HepG2 (cell line): ENCODE measurements around the gene MTX1. TPM values are rescaled to one million over a fixed set of nuclear protein-coding genes. Genes with fewer than 3 reads are reported as not detected.
A peak's percentile ranks its signal among the peaks of the same experiment; 100 is the strongest.

Source experiments
- FOXP1 ChIP-seq, 2 experiments: fragments of 450-650 bp in 1 of 2; IDR thresholded peaks; 2 replicates each; pipeline ENCODE4 v1.6.1; 2017 to 2018; ENCODE audit warnings: antibody characterized with exemption in 1 of 2
- IRX3 ChIP-seq: sonication (generic); formaldehyde crosslinking; IDR thresholded peaks from 2 replicates; pipeline ENCODE4 v1.8.1; 2023; ENCODE audit warnings: mild to moderate bottlenecking, low read depth, missing genetic modification reagents, borderline replicate concordance
- MAFG ChIP-seq: sonication (generic); formaldehyde crosslinking; IDR thresholded peaks from 2 replicates; pipeline ENCODE4 v1.5.1; 2020; ENCODE audit warnings: mild to moderate bottlenecking, missing genetic modification reagents
- PCBP2 ChIP-seq: fragments of 200-400 bp; formaldehyde crosslinking; optimal IDR thresholded peaks from 2 replicates; pipeline ENCODE3; 2018; ENCODE audit warnings: low read length, low read depth; ENCODE audit not compliant: poor library complexity, severe bottlenecking
- PTBP1 ChIP-seq: fragments of 200-400 bp; formaldehyde crosslinking; IDR thresholded peaks from 2 replicates; pipeline ENCODE4 v1.6.1; 2018; ENCODE audit warnings: low read length, low read depth; ENCODE audit not compliant: poor library complexity, severe bottlenecking
- REPIN1 ChIP-seq: sonication (generic); formaldehyde crosslinking; IDR thresholded peaks from 2 replicates; pipeline ENCODE4 v1.8.0; 2022; ENCODE audit warnings: missing genetic modification reagents, low read depth, mild to moderate bottlenecking, borderline replicate concordance
- RXRA ChIP-seq: sonication (generic); formaldehyde crosslinking; IDR thresholded peaks from 2 replicates; pipeline ENCODE4 v1.5.1; 2020; ENCODE audit warnings: missing genetic modification reagents
- SRSF9 ChIP-seq: fragments of 200-400 bp; formaldehyde crosslinking; IDR thresholded peaks from 2 replicates; pipeline ENCODE4 v1.6.1; 2018; ENCODE audit warnings: borderline replicate concordance, mild to moderate bottlenecking, low read depth, low read length; ENCODE audit not compliant: insufficient read depth, poor library complexity, severe bottlenecking
- TSC22D2 ChIP-seq: sonication (generic); formaldehyde crosslinking; IDR thresholded peaks from 2 replicates; pipeline ENCODE4 v1.5.1; 2020; ENCODE audit warnings: missing genetic modification reagents, mild to moderate bottlenecking, borderline replicate concordance
- U2AF2 ChIP-seq: fragments of 200-400 bp; formaldehyde crosslinking; IDR thresholded peaks from 2 replicates; pipeline ENCODE4 v1.6.1; 2017; ENCODE audit warnings: low read depth, mild to moderate bottlenecking, low read length
- XRCC5 ChIP-seq: fragments of 200-400 bp; formaldehyde crosslinking; optimal IDR thresholded peaks from 2 replicates; pipeline ENCODE3; 2017; ENCODE audit warnings: mild to moderate bottlenecking, low read length
- YEATS4 ChIP-seq: sonication (generic); formaldehyde crosslinking; IDR thresholded peaks from 2 replicates; pipeline ENCODE4 v1.4.0; 2020; ENCODE audit warnings: missing genetic modification reagents, borderline replicate concordance
- ZNF264 ChIP-seq: sonication (generic); formaldehyde crosslinking; IDR thresholded peaks from 2 replicates; pipeline ENCODE4 v1.4.0; 2020; ENCODE audit warnings: missing genetic modification reagents
- ZNF331 ChIP-seq: sonication (generic); formaldehyde crosslinking; IDR thresholded peaks from 2 replicates; pipeline ENCODE4 v1.4.0; 2020; ENCODE audit warnings: missing genetic modification reagents
- ZNF678 ChIP-seq: sonication (generic); formaldehyde crosslinking; IDR thresholded peaks from 2 replicates; pipeline ENCODE4 v1.4.0; 2020; ENCODE audit warnings: mild to moderate bottlenecking, missing genetic modification reagents
- ZNF784 ChIP-seq: sonication (generic); formaldehyde crosslinking; IDR thresholded peaks from 2 replicates; pipeline ENCODE4 v1.5.1; 2020; ENCODE audit warnings: missing genetic modification reagents, mild to moderate bottlenecking, borderline replicate concordance
- polyA plus RNA-seq, 8 experiments: library from polyadenylated mRNA; depleted of rRNA in 3 of 8; stranded (reverse) in 7 of 8; unstranded in 1 of 8; fragments of >200 nt; fragmentation: Illumina TruSeq in 4 of 8; extraction: Trizol in 4 of 8; gene quantifications; 2 replicates each; pipeline versions ENCODE4 v1.2.1 to v1.2.3, GENCODE V29; 2011 to 2016; ENCODE audit warnings: low read depth in 4 of 8, missing spikeins in 1 of 8, mixed read lengths in 1 of 8; ENCODE audit not compliant: insufficient read depth in 1 of 8
- total RNA-seq, 5 experiments: library from RNA; depleted of rRNA; stranded (reverse); fragments of >200 nt; fragmentation: Illumina TruSeq; extraction: Trizol; gene quantifications; 2 replicates each; pipeline ENCODE4 v1.2.3, GENCODE V29; 2016; ENCODE audit warnings: low read depth in 1 of 5
- TF ChIP-seq, protein P1 (sequence below): sonication (generic); formaldehyde crosslinking; IDR thresholded peaks from 2 replicates; pipeline ENCODE4 v1.9.0; 2021; ENCODE audit warnings: mild to moderate bottlenecking, missing genetic modification reagents
- TF ChIP-seq, protein P2 (sequence below): IDR thresholded peaks from 2 replicates; pipeline ENCODE4 v1.6.1; 2016; ENCODE audit warnings: low read depth, borderline replicate concordance
- TF ChIP-seq, protein P3 (sequence below): IDR thresholded peaks from 2 replicates; pipeline ENCODE4 v1.6.1; 2016; ENCODE audit warnings: low read depth, control low read depth
- TF ChIP-seq, protein P4 (sequence below): sonication (generic); formaldehyde crosslinking; IDR thresholded peaks from 2 replicates; pipeline ENCODE4 v1.4.0; 2020; ENCODE audit warnings: mild to moderate bottlenecking, missing genetic modification reagents

Gene MTX1
- total and polyA plus RNA-seq, 2 of the 13 experiments (the other 11 are each of a cell fraction or from before 2014, with no cell fraction given): 64.5 to 72.6 TPM

DNA sequence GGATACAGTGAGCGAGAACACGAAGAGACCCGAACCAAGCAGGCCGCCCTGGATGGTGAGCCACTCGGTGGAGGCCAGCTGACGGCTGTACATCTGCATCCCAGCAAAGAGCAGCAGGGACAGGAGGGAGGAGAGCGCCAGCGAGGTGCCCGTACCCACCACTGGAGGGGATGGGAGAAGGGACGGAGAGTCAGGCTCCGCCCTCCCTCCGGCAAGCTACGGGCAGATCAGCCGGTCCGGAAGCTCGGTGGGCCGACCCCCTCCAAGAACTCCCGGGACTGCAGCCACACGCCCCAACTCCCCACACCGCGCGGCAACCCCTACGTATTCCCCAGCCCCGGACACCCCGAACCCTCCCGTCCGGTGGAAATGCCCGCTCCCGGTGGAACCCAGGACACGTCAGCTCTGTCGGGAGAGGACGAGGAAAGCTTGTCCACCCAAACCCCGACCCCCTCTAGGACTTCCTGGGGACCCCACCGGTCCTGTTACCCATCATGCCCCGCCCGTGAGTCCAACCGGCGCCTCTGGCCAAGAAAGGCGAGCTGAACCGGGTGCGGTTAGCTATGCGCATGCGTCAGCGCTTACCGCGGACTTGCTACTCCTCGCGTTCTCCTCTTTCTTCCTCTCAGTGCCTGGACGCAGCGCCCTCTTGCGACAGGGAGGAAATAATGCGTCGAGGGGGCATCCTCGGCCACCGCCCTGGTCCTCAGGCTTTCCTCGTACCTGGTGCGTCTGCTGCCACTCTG is 35.6 kb upstream of the MTX1 start, which contains the start of gene KRTCAP2 (continued):
- TF ChIP-seq, protein P1, sequence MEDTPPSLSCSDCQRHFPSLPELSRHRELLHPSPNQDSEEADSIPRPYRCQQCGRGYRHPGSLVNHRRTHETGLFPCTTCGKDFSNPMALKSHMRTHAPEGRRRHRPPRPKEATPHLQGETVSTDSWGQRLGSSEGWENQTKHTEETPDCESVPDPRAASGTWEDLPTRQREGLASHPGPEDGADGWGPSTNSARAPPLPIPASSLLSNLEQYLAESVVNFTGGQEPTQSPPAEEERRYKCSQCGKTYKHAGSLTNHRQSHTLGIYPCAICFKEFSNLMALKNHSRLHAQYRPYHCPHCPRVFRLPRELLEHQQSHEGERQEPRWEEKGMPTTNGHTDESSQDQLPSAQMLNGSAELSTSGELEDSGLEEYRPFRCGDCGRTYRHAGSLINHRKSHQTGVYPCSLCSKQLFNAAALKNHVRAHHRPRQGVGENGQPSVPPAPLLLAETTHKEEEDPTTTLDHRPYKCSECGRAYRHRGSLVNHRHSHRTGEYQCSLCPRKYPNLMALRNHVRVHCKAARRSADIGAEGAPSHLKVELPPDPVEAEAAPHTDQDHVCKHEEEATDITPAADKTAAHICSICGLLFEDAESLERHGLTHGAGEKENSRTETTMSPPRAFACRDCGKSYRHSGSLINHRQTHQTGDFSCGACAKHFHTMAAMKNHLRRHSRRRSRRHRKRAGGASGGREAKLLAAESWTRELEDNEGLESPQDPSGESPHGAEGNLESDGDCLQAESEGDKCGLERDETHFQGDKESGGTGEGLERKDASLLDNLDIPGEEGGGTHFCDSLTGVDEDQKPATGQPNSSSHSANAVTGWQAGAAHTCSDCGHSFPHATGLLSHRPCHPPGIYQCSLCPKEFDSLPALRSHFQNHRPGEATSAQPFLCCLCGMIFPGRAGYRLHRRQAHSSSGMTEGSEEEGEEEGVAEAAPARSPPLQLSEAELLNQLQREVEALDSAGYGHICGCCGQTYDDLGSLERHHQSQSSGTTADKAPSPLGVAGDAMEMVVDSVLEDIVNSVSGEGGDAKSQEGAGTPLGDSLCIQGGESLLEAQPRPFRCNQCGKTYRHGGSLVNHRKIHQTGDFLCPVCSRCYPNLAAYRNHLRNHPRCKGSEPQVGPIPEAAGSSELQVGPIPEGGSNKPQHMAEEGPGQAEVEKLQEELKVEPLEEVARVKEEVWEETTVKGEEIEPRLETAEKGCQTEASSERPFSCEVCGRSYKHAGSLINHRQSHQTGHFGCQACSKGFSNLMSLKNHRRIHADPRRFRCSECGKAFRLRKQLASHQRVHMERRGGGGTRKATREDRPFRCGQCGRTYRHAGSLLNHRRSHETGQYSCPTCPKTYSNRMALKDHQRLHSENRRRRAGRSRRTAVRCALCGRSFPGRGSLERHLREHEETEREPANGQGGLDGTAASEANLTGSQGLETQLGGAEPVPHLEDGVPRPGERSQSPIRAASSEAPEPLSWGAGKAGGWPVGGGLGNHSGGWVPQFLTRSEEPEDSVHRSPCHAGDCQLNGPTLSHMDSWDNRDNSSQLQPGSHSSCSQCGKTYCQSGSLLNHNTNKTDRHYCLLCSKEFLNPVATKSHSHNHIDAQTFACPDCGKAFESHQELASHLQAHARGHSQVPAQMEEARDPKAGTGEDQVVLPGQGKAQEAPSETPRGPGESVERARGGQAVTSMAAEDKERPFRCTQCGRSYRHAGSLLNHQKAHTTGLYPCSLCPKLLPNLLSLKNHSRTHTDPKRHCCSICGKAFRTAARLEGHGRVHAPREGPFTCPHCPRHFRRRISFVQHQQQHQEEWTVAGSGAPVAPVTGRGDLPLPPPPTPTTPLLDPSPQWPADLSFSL (CRISPR knock-in tag): peak; percentile 27; the same call in 1 of the 2 replicates
- TF ChIP-seq XRCC5: peak; percentile 97
- TF ChIP-seq, protein P2, sequence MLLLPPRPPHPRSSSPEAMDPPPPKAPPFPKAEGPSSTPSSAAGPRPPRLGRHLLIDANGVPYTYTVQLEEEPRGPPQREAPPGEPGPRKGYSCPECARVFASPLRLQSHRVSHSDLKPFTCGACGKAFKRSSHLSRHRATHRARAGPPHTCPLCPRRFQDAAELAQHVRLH (CRISPR knock-in tag): peak; percentile 86
- peak; percentile 45 for TF ChIP-seq PTBP1
- no peak for TF ChIP-seq IRX3 (CRISPR knock-in tag)
- TF ChIP-seq FOXP1 (IDR thresholded peaks at IDR 0.05): no peak
- no peak for TF ChIP-seq FOXP1 (CRISPR knock-in tag; IDR thresholded peaks at IDR 0.05)
- TF ChIP-seq, protein P3, sequence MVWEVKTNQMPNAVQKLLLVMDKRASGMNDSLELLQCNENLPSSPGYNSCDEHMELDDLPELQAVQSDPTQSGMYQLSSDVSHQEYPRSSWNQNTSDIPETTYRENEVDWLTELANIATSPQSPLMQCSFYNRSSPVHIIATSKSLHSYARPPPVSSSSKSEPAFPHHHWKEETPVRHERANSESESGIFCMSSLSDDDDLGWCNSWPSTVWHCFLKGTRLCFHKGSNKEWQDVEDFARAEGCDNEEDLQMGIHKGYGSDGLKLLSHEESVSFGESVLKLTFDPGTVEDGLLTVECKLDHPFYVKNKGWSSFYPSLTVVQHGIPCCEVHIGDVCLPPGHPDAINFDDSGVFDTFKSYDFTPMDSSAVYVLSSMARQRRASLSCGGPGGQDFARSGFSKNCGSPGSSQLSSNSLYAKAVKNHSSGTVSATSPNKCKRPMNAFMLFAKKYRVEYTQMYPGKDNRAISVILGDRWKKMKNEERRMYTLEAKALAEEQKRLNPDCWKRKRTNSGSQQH (CRISPR knock-in tag): no peak
- no peak for TF ChIP-seq MAFG (CRISPR knock-in tag)
- no peak for TF ChIP-seq U2AF2
- TF ChIP-seq SRSF9: no peak
- no peak for TF ChIP-seq PCBP2
- peak; percentile 82; the same call in 1 of the 2 replicates for TF ChIP-seq TSC22D2 (CRISPR knock-in tag)
- TF ChIP-seq ZNF264 (CRISPR knock-in tag): peak; percentile 38; the same call in 1 of the 2 replicates
- no peak for TF ChIP-seq ZNF678
- TF ChIP-seq ZNF331 (CRISPR knock-in tag): peak; percentile 92
- peak; percentile 84 for TF ChIP-seq RXRA (CRISPR knock-in tag)
- no peak for TF ChIP-seq ZNF784
- peak; percentile 78; the same call in 1 of the 2 replicates for TF ChIP-seq REPIN1 (CRISPR knock-in tag)
- TF ChIP-seq YEATS4 (CRISPR knock-in tag): no peak
- TF ChIP-seq, protein P4, sequence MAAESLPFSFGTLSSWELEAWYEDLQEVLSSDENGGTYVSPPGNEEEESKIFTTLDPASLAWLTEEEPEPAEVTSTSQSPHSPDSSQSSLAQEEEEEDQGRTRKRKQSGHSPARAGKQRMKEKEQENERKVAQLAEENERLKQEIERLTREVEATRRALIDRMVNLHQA (CRISPR knock-in tag): no peak
